ENCODE data around the gene LMOD1.
"Not testable (repeated sequence)": the region's sequence is repeated elsewhere in the genome, so short reads cannot be mapped to it uniquely, and the experiment has no call there.

The LMOD1 gene

GRCh38 chr1:201914456-201915235 is 31.7 kb downstream of the LMOD1 start:
- DNase-seq = peak; percentile 48

GRCh38 chr1:201912832-201913231 is 33.5 kb downstream of the LMOD1 start:
- peak; percentile 35 for DNase-seq

- DNase-seq = no peak
Measured at GRCh38 chr1:201911826-201912571, 34.3 kb downstream of the LMOD1 start.

GRCh38 chr1:201907621-201908020 is 38.7 kb downstream of the LMOD1 start:
- no peak for DNase-seq

GRCh38 chr1:201906336-201906735 is 40.0 kb downstream of the LMOD1 start:
- peak; percentile 48 for DNase-seq

GRCh38 chr1:201905234-201905890 is 41.0 kb downstream of the LMOD1 start:
- DNase-seq = no peak

GRCh38 chr1:201904579-201904978 is 41.8 kb downstream of the LMOD1 start:
- peak; percentile 99 for DNase-seq

- DNase-seq = peak; percentile 77
Measured at GRCh38 chr1:201903135-201903534, 43.2 kb downstream of the LMOD1 start.

- DNase-seq = peak; percentile 72
Measured at GRCh38 chr1:201902198-201902597, 44.1 kb downstream of the LMOD1 start.

GRCh38 chr1:201901036-201901435 is 45.3 kb downstream of the LMOD1 start:
- not testable (repeated sequence) for DNase-seq

- no peak for DNase-seq
Measured at GRCh38 chr1:201900476-201900875, 45.9 kb downstream of the LMOD1 start.

- DNase-seq = no peak
Measured at GRCh38 chr1:201899683-201900429, 46.5 kb downstream of the LMOD1 start.

GRCh38 chr1:201898992-201899391 is 47.4 kb downstream of the LMOD1 start:
- DNase-seq = no peak

- no peak for DNase-seq
Measured at GRCh38 chr1:201898240-201898894, 48.0 kb downstream of the LMOD1 start.

- peak; percentile 92 for DNase-seq
Measured at GRCh38 chr1:201896951-201897391, 49.4 kb downstream of the LMOD1 start.

GRCh38 chr1:201895913-201896807 is 50.2 kb downstream of the LMOD1 start:
- peak; percentile 93 for DNase-seq

- DNase-seq = no peak
Measured at GRCh38 chr1:201895120-201895665, 51.2 kb downstream of the LMOD1 start.

- DNase-seq = no peak
Measured at GRCh38 chr1:201894343-201895119, 51.8 kb downstream of the LMOD1 start.

- no peak for DNase-seq
Measured at GRCh38 chr1:201893431-201893830, 52.9 kb downstream of the LMOD1 start.

- no peak for DNase-seq
Measured at GRCh38 chr1:201892211-201892610, 54.1 kb downstream of the LMOD1 start.

Measured in fibroblast of skin of scalp (primary cell).